Effector memory CD4-positive, alpha-beta T cell (primary cell): Measurements from ENCODE around the gene CCDC88C.

ENCODE experiments used
- DNase-seq, 3 donors: peaks; one replicate each; pipeline ENCODE4 v3.0.0-alpha.2; 2020
- H3K27ac ChIP-seq: 2 replicates; pipeline ENCODE4 v1.7.0; 2013; ENCODE audit warnings: mild to moderate bottlenecking, low read length, moderate library complexity; ENCODE audit not compliant: insufficient read depth, poor library complexity, severe bottlenecking
- H3K27me3 ChIP-seq: replicated peaks from 2 replicates; pipeline ENCODE4 v1.7.0; 2013; ENCODE audit warnings: mild to moderate bottlenecking, low read length; ENCODE audit not compliant: insufficient read depth, control insufficient read depth, poor library complexity, severe bottlenecking
- H3K36me3 ChIP-seq: 2 replicates; pipeline ENCODE4 v1.7.0; 2013; ENCODE audit warnings: mild to moderate bottlenecking, low read length, moderate library complexity; ENCODE audit not compliant: control insufficient read depth, insufficient read depth
- H3K4me1 ChIP-seq: 2 replicates; pipeline ENCODE4 v1.7.0; 2013; ENCODE audit warnings: low read length, mild to moderate bottlenecking; ENCODE audit not compliant: control insufficient read depth, insufficient read depth, poor library complexity, severe bottlenecking
- H3K4me3 ChIP-seq: 2 replicates; pipeline ENCODE4 v1.7.0; 2013; ENCODE audit warnings: low read length, low read depth, mild to moderate bottlenecking; ENCODE audit not compliant: insufficient read depth, poor library complexity, severe bottlenecking
- H3K9me3 ChIP-seq: 2 replicates; pipeline ENCODE4 v1.7.0; 2013; ENCODE audit warnings: mild to moderate bottlenecking, low read length, moderate library complexity; ENCODE audit not compliant: control insufficient read depth
- total RNA-seq, 3 donors: gene quantifications; one replicate each; lab custom pipeline; 2026; lab: John Stamatoyannopoulos, UW

The CCDC88C gene
- 499 to 580 (median 577) reads per million in 3 donors for total RNA-seq

- peak within 1 kb of the TSS; percentile 91 for H3K27ac ChIP-seq
These were observed at the start of gene CCDC88C for GRCh38 chr14:91417120-91417982. CCDC88C (minus strand) TSS chr14:91417820; CDS start chr14:91417690, 130 bp downstream.

GRCh38 chr14:91466192-91466591, 48.6 kb upstream of the CCDC88C start:
- Histone ChIP-seq H3K9me3 (no peaks in the 10 kb centered on the region), H3K27ac (no peak overlapping the region), H3K4me3 (no peak overlapping the region), H3K4me1 (no peaks in the 10 kb centered on the region), H3K36me3 (peaks cover 85% of the 10 kb centered on the region), H3K27me3 (no peaks in the 10 kb centered on the region)
- no peak for DNase-seq

More at GRCh38 chr14:91417120-91417982, at the start of gene CCDC88C:
- Histone ChIP-seq H3K4me3 (peak within 1 kb of the TSS; percentile 95), H3K4me1 (peaks cover 36% of the 10 kb centered on the region), H3K9me3 (no peaks in the 10 kb centered on the region), H3K36me3 (peaks cover 5% of the 10 kb centered on the region), H3K27me3 (no peaks in the 10 kb centered on the region)
- DNase-seq = peak; percentile 60 to 71 (median 65)

- no peak overlapping the region for H3K4me3 ChIP-seq
These were observed 47.1 kb upstream of the CCDC88C start for GRCh38 chr14:91464615-91465205.

GRCh38 chr14:91458612-91459011, 41.0 kb upstream of the CCDC88C start:
- Histone ChIP-seq H3K36me3 (peaks cover 56% of the 10 kb centered on the region), H3K4me1 (no peaks in the 10 kb centered on the region), H3K27ac (no peak overlapping the region), H3K9me3 (no peaks in the 10 kb centered on the region), H3K4me3 (no peak overlapping the region), H3K27me3 (no peaks in the 10 kb centered on the region)
- DNase-seq = no peak

More at GRCh38 chr14:91464615-91465205, 47.1 kb upstream of the CCDC88C start:
- Histone ChIP-seq H3K4me1 (no peaks in the 10 kb centered on the region), H3K36me3 (peaks cover 84% of the 10 kb centered on the region), H3K9me3 (no peaks in the 10 kb centered on the region), H3K27me3 (no peaks in the 10 kb centered on the region), H3K27ac (no peak overlapping the region)
- DNase-seq = no peak

GRCh38 chr14:91456283-91456682, 38.7 kb upstream of the CCDC88C start:
- Histone ChIP-seq H3K9me3 (no peaks in the 10 kb centered on the region), H3K27ac (no peak overlapping the region), H3K36me3 (peaks cover 37% of the 10 kb centered on the region), H3K4me1 (no peaks in the 10 kb centered on the region), H3K4me3 (no peak overlapping the region), H3K27me3 (no peaks in the 10 kb centered on the region)
- no peak for DNase-seq

- H3K9me3 ChIP-seq = no peaks in the 10 kb centered on the region
- H3K27me3 ChIP-seq = no peaks in the 10 kb centered on the region
- H3K27ac ChIP-seq = no peak overlapping the region
- no peak for DNase-seq
- H3K4me3 ChIP-seq = no peak overlapping the region
- H3K36me3 ChIP-seq = peaks cover 22% of the 10 kb centered on the region
- no peaks in the 10 kb centered on the region for H3K4me1 ChIP-seq
These were observed 37.0 kb upstream of the CCDC88C start for GRCh38 chr14:91454580-91454979.

- Histone ChIP-seq H3K4me1 (no peaks in the 10 kb centered on the region), H3K27ac (no peak overlapping the region), H3K9me3 (no peaks in the 10 kb centered on the region), H3K36me3 (peaks cover 17% of the 10 kb centered on the region), H3K4me3 (no peak overlapping the region), H3K27me3 (no peaks in the 10 kb centered on the region)
- DNase-seq = no peak
These were observed 36.5 kb upstream of the CCDC88C start for GRCh38 chr14:91454155-91454554.

- H3K27ac ChIP-seq = no peak overlapping the region
- no peak overlapping the region for H3K4me3 ChIP-seq
- H3K4me1 ChIP-seq = no peaks in the 10 kb centered on the region
- peaks cover 13% of the 10 kb centered on the region for H3K36me3 ChIP-seq
- no peaks in the 10 kb centered on the region for H3K27me3 ChIP-seq
- H3K9me3 ChIP-seq = no peaks in the 10 kb centered on the region
- DNase-seq = no peak
These were observed 36.1 kb upstream of the CCDC88C start for GRCh38 chr14:91453744-91454143.

GRCh38 chr14:91444335-91445020, 26.9 kb upstream of the CCDC88C start:
- Histone ChIP-seq H3K9me3 (no peaks in the 10 kb centered on the region), H3K27me3 (no peaks in the 10 kb centered on the region), H3K36me3 (no peaks in the 10 kb centered on the region), H3K27ac (no peak overlapping the region), H3K4me1 (no peaks in the 10 kb centered on the region), H3K4me3 (no peak overlapping the region)
- DNase-seq = no peak
